Neuronal stem cell (in vitro differentiated cells): ENCODE results near the gene G3BP1.
A peak's percentile ranks its signal among the peaks of the same experiment; 100 is the strongest.
"Not testable (repeated sequence)": the region's sequence is repeated elsewhere in the genome, so short reads cannot be mapped to it uniquely, and the experiment has no call there.

Experiments used
- DNase-seq: peaks from one replicate; pipeline ENCODE4 v3.0.0-alpha.2; 2013; ENCODE audit warnings: low spot score
- H2AFZ ChIP-seq: one replicate; pipeline ENCODE4 v1.6.1; 2013; ENCODE audit warnings: mild to moderate bottlenecking, low read length, inconsistent platforms
- H2AK5ac ChIP-seq: 2 replicates; pipeline ENCODE4 v1.6.1; 2013; ENCODE audit warnings: low read depth, mild to moderate bottlenecking, inconsistent platforms, low read length, moderate library complexity, mixed read lengths
- H2BK120ac ChIP-seq: 2 replicates; pipeline ENCODE4 v1.6.1; 2013; ENCODE audit warnings: low read depth, mild to moderate bottlenecking, inconsistent platforms, low read length, moderate library complexity, mixed read lengths
- H2BK12ac ChIP-seq: one replicate; pipeline ENCODE4 v1.6.1; 2013; ENCODE audit warnings: low read length, inconsistent platforms
- H2BK15ac ChIP-seq: 2 replicates; pipeline ENCODE4 v1.6.1; 2013; ENCODE audit warnings: mild to moderate bottlenecking, low read length, inconsistent platforms, mixed read lengths
- H2BK5ac ChIP-seq: one replicate; pipeline ENCODE4 v1.6.1; 2013; ENCODE audit warnings: inconsistent platforms, mild to moderate bottlenecking, low read length, moderate library complexity
- H3K14ac ChIP-seq: one replicate; pipeline ENCODE4 v1.6.1; 2013; ENCODE audit warnings: low read length, inconsistent platforms
- H3K18ac ChIP-seq: 2 replicates; pipeline ENCODE4 v1.6.1; 2013; ENCODE audit warnings: low read length, inconsistent platforms
- H3K23ac ChIP-seq: 2 replicates; pipeline ENCODE4 v1.6.1; 2013; ENCODE audit warnings: low read depth, mild to moderate bottlenecking, mixed read lengths, low read length, inconsistent platforms; ENCODE audit not compliant: poor library complexity
- H3K27ac ChIP-seq: replicated peaks from 3 replicates; pipeline ENCODE4 v1.5.1; 2013; ENCODE audit warnings: low read length, inconsistent platforms
- H3K27me3 ChIP-seq, 3 experiments: 2 replicates each; pipeline ENCODE4 v1.6.1; 2013; ENCODE audit warnings: low read length in 3 of 3, mild to moderate bottlenecking in 2 of 3, inconsistent platforms in 1 of 3, low read depth in 1 of 3, mixed read lengths in 1 of 3, moderate library complexity in 1 of 3; ENCODE audit not compliant: control insufficient read depth in 3 of 3, insufficient read depth in 3 of 3
- H3K36me3 ChIP-seq, 2 donors: replicated peaks in 1 of 2; 2 replicates each; pipeline ENCODE4 v1.6.1; 2013; ENCODE audit warnings: low read length in 2 of 2; ENCODE audit not compliant: control insufficient read depth in 2 of 2, insufficient read depth in 2 of 2
- H3K4ac ChIP-seq: 2 replicates; pipeline ENCODE4 v1.6.1; 2013; ENCODE audit warnings: inconsistent platforms, mild to moderate bottlenecking, low read length, moderate library complexity
- H3K4me1 ChIP-seq, 2 donors: 1 replicate in 1 of 2; 2 replicates in 1 of 2; pipeline ENCODE4 v1.6.1; 2013; ENCODE audit warnings: low read length in 2 of 2, low read depth in 1 of 2; ENCODE audit not compliant: control insufficient read depth in 2 of 2, insufficient read depth in 1 of 2
- H3K4me2 ChIP-seq: one replicate; pipeline ENCODE4 v1.6.1; 2013; ENCODE audit warnings: mild to moderate bottlenecking, low read length, inconsistent platforms; ENCODE audit not compliant: insufficient read depth, poor library complexity, severe bottlenecking
- H3K4me3 ChIP-seq, 2 donors: 2 replicates each; pipeline ENCODE4 v1.5.1; 2013; ENCODE audit warnings: low read length in 2 of 2, mild to moderate bottlenecking in 2 of 2, inconsistent platforms in 1 of 2, moderate library complexity in 1 of 2
- H3K79me1 ChIP-seq: one replicate; pipeline ENCODE4 v1.6.1; 2013; ENCODE audit warnings: low read depth, mild to moderate bottlenecking, inconsistent platforms, low read length, moderate library complexity
- H3K9ac ChIP-seq: one replicate; pipeline ENCODE4 v1.6.1; 2013; ENCODE audit warnings: mild to moderate bottlenecking, low read depth, low read length, inconsistent platforms; ENCODE audit not compliant: poor library complexity
- H3K9me3 ChIP-seq, 2 donors: replicated peaks in 1 of 2; 2 replicates each; pipeline versions ENCODE3 to v1.6.1; 2013; ENCODE audit warnings: low read length in 2 of 2, mild to moderate bottlenecking in 2 of 2, inconsistent platforms in 1 of 2, low read depth in 1 of 2, mixed read lengths in 1 of 2, moderate library complexity in 1 of 2; ENCODE audit not compliant: control insufficient read depth in 2 of 2, insufficient read depth in 1 of 2
- H4K8ac ChIP-seq: one replicate; pipeline ENCODE4 v1.6.1; 2013; ENCODE audit warnings: low read depth, mild to moderate bottlenecking, inconsistent platforms, low read length, moderate library complexity
- H4K91ac ChIP-seq: one replicate; pipeline ENCODE4 v1.6.1; 2013; ENCODE audit warnings: low read length, low read depth, mild to moderate bottlenecking, inconsistent platforms; ENCODE audit not compliant: poor library complexity
- whole genome bisulfite sequencing, 2 donors: extraction: QIAGEN DNeasy Blood & Tissue Kit; methylation state at CpG; one replicate each; pipeline ENCODE4 v1.1.7; 2013; ENCODE audit warnings: missing lambda C conversion rate in 2 of 2, mixed read lengths in 1 of 2; ENCODE audit not compliant: insufficient read length in 2 of 2, insufficient replicate concordance in 1 of 2; ENCODE audit errors: extremely low coverage in 2 of 2; 5-methylcytosine and 5-hydroxymethylcytosine counted together

G3BP1 gene

DNA sequence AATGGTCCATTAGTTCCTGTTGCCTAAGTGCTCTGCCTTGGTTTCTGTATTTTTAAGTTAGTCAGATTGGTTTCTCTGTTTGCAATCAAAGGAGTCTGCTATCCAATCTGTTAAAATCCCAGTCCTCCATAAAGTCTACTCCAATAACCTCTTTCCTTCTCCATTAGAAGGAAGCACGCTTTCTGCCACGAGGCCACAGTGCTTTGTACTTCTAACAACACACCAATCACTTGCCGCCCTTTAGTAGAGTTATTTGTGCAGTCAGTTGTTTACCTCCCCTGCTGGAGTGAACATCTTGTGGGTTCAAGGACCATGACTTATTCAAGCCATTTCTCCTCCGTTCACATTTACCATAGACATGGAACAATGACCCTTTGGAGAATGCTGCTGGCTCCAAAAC is 83.9 kb downstream of the G3BP1 start:
- Histone ChIP-seq H3K14ac (no peak overlapping the region), H2BK12ac (no peak overlapping the region), H3K4me3 (no peak overlapping the region), H3K9ac (no peak overlapping the region), H3K27ac (no peak overlapping the region), H4K91ac (no peak overlapping the region), H2AK5ac (no peak overlapping the region), H3K36me3 (no peaks in the 10 kb centered on the region), H3K9me3 (no peaks in the 10 kb centered on the region), H3K4me1 (no peaks in the 10 kb centered on the region), H3K79me1 (no peaks in the 10 kb centered on the region), H3K23ac (no peak overlapping the region), H2AFZ (no peak overlapping the region), H4K8ac (no peak overlapping the region), H2BK5ac (no peak overlapping the region), H2BK120ac (no peak overlapping the region), H3K4ac (no peak overlapping the region), H2BK15ac (no peak overlapping the region), H3K27me3 (no peaks in the 10 kb centered on the region), H3K4me2 (no peak overlapping the region), H3K18ac (no peak overlapping the region)
- DNase-seq = no peak
- WGBS, 2 donors = no CpG with 5 or more reads among the region's 4 CpGs

DNA sequence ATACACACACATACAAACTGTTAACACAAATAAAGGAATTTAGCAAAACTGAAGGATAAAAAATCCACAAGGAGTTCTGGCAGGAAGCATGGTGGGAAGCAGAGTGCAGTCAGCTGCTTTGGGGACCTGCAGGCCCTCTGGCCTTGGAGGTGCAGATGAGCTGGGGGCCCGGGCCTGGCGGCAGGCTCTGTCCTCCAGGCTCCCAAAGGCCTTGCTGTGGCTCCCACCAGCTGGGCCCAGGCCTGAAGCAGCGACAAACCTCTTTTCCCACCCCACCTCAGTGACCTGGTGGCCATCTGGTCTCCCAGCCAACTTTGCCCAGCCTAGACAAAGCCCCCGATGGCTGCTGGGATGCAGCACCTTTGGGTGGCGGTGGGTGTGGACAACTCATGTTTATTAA is 85.1 kb downstream of the G3BP1 start:
- Histone ChIP-seq H2AK5ac (no peak overlapping the region), H3K23ac (no peak overlapping the region), H2BK5ac (no peak overlapping the region), H3K14ac (no peak overlapping the region), H4K91ac (no peak overlapping the region), H3K4me2 (no peak overlapping the region), H3K9ac (no peak overlapping the region), H2BK12ac (no peak overlapping the region), H2BK15ac (no peak overlapping the region), H3K36me3 (no peaks in the 10 kb centered on the region), H4K8ac (no peak overlapping the region), H3K27ac (no peak overlapping the region), H3K9me3 (no peaks in the 10 kb centered on the region), H2AFZ (no peak overlapping the region), H3K4me1 (no peaks in the 10 kb centered on the region), H3K4ac (no peak overlapping the region), H3K79me1 (no peaks in the 10 kb centered on the region), H2BK120ac (no peak overlapping the region), H3K18ac (peak overlapping the region; percentile 31), H3K4me3 (no peak overlapping the region), H3K27me3 (no peaks in the 10 kb centered on the region)
- DNase-seq = no peak
- WGBS, 2 donors = no CpG with 5 or more reads among the region's 5 CpGs

DNA sequence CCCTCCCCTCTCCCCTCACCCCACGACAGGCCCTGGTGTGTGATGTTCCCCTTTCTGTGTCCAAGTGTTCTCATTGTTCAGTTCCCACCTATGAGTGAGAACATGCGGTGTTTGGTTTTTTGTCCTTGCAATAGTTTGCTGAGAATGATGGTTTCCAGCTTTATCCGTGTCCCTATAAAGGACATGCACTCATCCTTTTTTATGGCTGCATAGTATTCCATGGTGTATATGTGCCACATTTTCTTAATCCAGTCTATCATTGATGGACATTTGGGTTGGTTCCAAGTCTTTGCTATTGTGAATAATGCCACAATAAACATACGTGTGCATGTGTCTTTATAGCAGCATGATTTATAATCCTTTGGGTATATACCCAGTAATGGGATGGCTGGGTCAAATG is 89.1 kb downstream of the G3BP1 start:
- H3K14ac ChIP-seq, H2AK5ac ChIP-seq, H3K9me3 ChIP-seq, H3K36me3 ChIP-seq, H3K4ac ChIP-seq, H4K8ac ChIP-seq, H2BK120ac ChIP-seq, H3K23ac ChIP-seq, H2BK12ac ChIP-seq, H3K9ac ChIP-seq, H2BK15ac ChIP-seq, H3K79me1 ChIP-seq, H3K4me2 ChIP-seq, H2AFZ ChIP-seq, DNase-seq, H2BK5ac ChIP-seq, H4K91ac ChIP-seq, H3K27ac ChIP-seq, H3K27me3 ChIP-seq, H3K4me3 ChIP-seq, H3K18ac ChIP-seq, H3K4me1 ChIP-seq: not testable (repeated sequence)
- no CpG with 5 or more reads among the region's 4 CpGs for WGBS, 2 donors
